Skin epidermis (tissue), 12 donors: ENCODE measurements around the gene ARL8A.
"Not testable (repeated sequence)": the region's sequence is repeated elsewhere in the genome, so short reads cannot be mapped to it uniquely, and the experiment has no call there.

Source experiments
- H3K27ac ChIP-seq, 21 experiments: fragments of 200-600 bp; sonication (generic) in 11 of 21; one replicate each; pipeline ENCODE4 v1.5.0; 2020; ENCODE audit warnings: mild to moderate bottlenecking in 3 of 21, inconsistent platforms in 2 of 21, moderate library complexity in 2 of 21
- H3K4me3 ChIP-seq, 7 experiments: fragments of 200-600 bp; sonication (generic) in 2 of 7; one replicate each; pipeline ENCODE4 v1.5.0; 2020; ENCODE audit warnings: inconsistent platforms in 2 of 7, mild to moderate bottlenecking in 2 of 7, moderate library complexity in 1 of 7

Gene ARL8A

GRCh38 chr1:202143768-202144401 lies 652 bp downstream of the ARL8A start:
- peak overlapping the region; percentile 37 to 98 (median 93) for H3K27ac ChIP-seq
- peak overlapping the region; percentile 78 to 97 (median 86) for H3K4me3 ChIP-seq

GRCh38 chr1:202143011-202143767 lies 1.3 kb downstream of the ARL8A start:
- Histone ChIP-seq H3K27ac (peak overlapping the region; percentile 37 to 98 (median 93)), H3K4me3 (peak overlapping the region; percentile 78 to 97 (median 86))

- not testable (repeated sequence) for H3K4me3 ChIP-seq, H3K27ac ChIP-seq
Measured at GRCh38 chr1:202141468-202141867, 3.1 kb downstream of the ARL8A start.

- Histone ChIP-seq H3K4me3 (no peak overlapping the region), H3K27ac (no peak overlapping the region)
Measured at GRCh38 chr1:202140833-202141232, 3.7 kb downstream of the ARL8A start.

- H3K27ac ChIP-seq = peak overlapping the region in 2 of 21 experiments; percentile 39 to 50
- no peak overlapping the region for H3K4me3 ChIP-seq
Measured at GRCh38 chr1:202135221-202135721, 9.3 kb downstream of the ARL8A start.

- Histone ChIP-seq H3K27ac (peak overlapping the region in 4 of 21 experiments; percentile 13 to 80 (median 44)), H3K4me3 (no peak overlapping the region)
Measured at GRCh38 chr1:202134645-202135172, 9.8 kb downstream of the ARL8A start.

GRCh38 chr1:202133989-202134388 lies 10.5 kb downstream of the ARL8A start:
- Histone ChIP-seq H3K27ac (peak overlapping the region in 6 of 21 experiments; percentile 7 to 92 (median 84)), H3K4me3 (no peak overlapping the region)

GRCh38 chr1:202133496-202133895 lies 11.0 kb downstream of the ARL8A start:
- Histone ChIP-seq H3K27ac (peak overlapping the region in 13 of 21 experiments; percentile 40 to 92 (median 80)), H3K4me3 (no peak overlapping the region)

GRCh38 chr1:202133001-202133400 lies 11.5 kb downstream of the ARL8A start:
- Histone ChIP-seq H3K4me3 (peak overlapping the region in 1 of 7 experiments; percentile 8), H3K27ac (peak overlapping the region in 17 of 21 experiments; percentile 54 to 92 (median 80))

- peak overlapping the region in 17 of 21 experiments; percentile 54 to 92 (median 80) for H3K27ac ChIP-seq
- peak overlapping the region in 1 of 7 experiments; percentile 8 for H3K4me3 ChIP-seq
Measured at GRCh38 chr1:202131956-202132821, 12.3 kb downstream of the ARL8A start.

- peak overlapping the region in 6 of 21 experiments; percentile 29 to 88 (median 82) for H3K27ac ChIP-seq
- H3K4me3 ChIP-seq = no peak overlapping the region
Measured at GRCh38 chr1:202130816-202131522, 13.6 kb downstream of the ARL8A start.

GRCh38 chr1:202130297-202130721 lies 14.2 kb downstream of the ARL8A start:
- H3K4me3 ChIP-seq = no peak overlapping the region
- H3K27ac ChIP-seq = peak overlapping the region in 5 of 21 experiments; percentile 2 to 84 (median 34)

GRCh38 chr1:202129453-202130296 lies 14.9 kb downstream of the ARL8A start:
- H3K27ac ChIP-seq = peak overlapping the region in 5 of 21 experiments; percentile 2 to 84 (median 34)
- H3K4me3 ChIP-seq = no peak overlapping the region

- no peak overlapping the region for H3K27ac ChIP-seq
- H3K4me3 ChIP-seq = no peak overlapping the region
Measured at GRCh38 chr1:202127836-202128622, 16.5 kb downstream of the ARL8A start.

- H3K27ac ChIP-seq = no peak overlapping the region
Measured at GRCh38 chr1:202127061-202127460, 17.5 kb downstream of the ARL8A start.

GRCh38 chr1:202126426-202126825 lies 18.1 kb downstream of the ARL8A start:
- H3K4me3 ChIP-seq = no peak overlapping the region
- H3K27ac ChIP-seq = no peak overlapping the region

More at GRCh38 chr1:202127061-202127460, 17.5 kb downstream of the ARL8A start:
- no peak overlapping the region for H3K4me3 ChIP-seq

GRCh38 chr1:202125611-202126010 lies 18.9 kb downstream of the ARL8A start:
- no peak overlapping the region for H3K4me3 ChIP-seq
- no peak overlapping the region for H3K27ac ChIP-seq
